NCI-H1417 (cell line): ENCODE results near the gene RNF168.
"Not testable (repeated sequence)": the region's sequence is repeated elsewhere in the genome, so short reads cannot be mapped to it uniquely, and the experiment has no call there.

ENCODE experiments used
- DNase-seq, 3 experiments: peaks; one replicate each; lab custom pipeline; 2025; lab: John Stamatoyannopoulos, UW

Gene RNF168

GRCh38 chr3:196514913-196515621 lies 11.5 kb upstream of the RNF168 start, which contains the start of gene SMCO1:
Gene SMCO1 (minus strand): TSS chr3:196515346. CDS start chr3:196515209, 137 bp downstream.
- no peak for DNase-seq

- DNase-seq = no peak
These were observed 10.8 kb upstream of the RNF168 start for GRCh38 chr3:196514350-196514716.

- DNase-seq = no peak
These were observed 10.3 kb upstream of the RNF168 start for GRCh38 chr3:196513697-196514349.

GRCh38 chr3:196511646-196512425 lies 8.3 kb upstream of the RNF168 start:
- not testable (repeated sequence) for DNase-seq

GRCh38 chr3:196511108-196511507 lies 7.5 kb upstream of the RNF168 start:
- not testable (repeated sequence) for DNase-seq

GRCh38 chr3:196506687-196507086 lies 3.1 kb upstream of the RNF168 start:
- DNase-seq = no peak

- no peak for DNase-seq
These were observed 988 bp upstream of the RNF168 start for GRCh38 chr3:196504556-196504955.

- DNase-seq = not testable (repeated sequence)
These were observed 470 bp upstream of the RNF168 start for GRCh38 chr3:196504077-196504398.

GRCh38 chr3:196502775-196503195 lies 783 bp downstream of the RNF168 start:
- DNase-seq = peak; percentile 31 to 86 (median 77)

- DNase-seq = peak in 2 of 3 experiments; percentile 23 to 67
These were observed 2.1 kb downstream of the RNF168 start for GRCh38 chr3:196501316-196502044.

- no peak for DNase-seq
These were observed 3.6 kb downstream of the RNF168 start for GRCh38 chr3:196499807-196500524.

- no peak for DNase-seq
These were observed 4.5 kb downstream of the RNF168 start for GRCh38 chr3:196499061-196499460.

- DNase-seq = no peak
These were observed 5.3 kb downstream of the RNF168 start for GRCh38 chr3:196498297-196498696.

GRCh38 chr3:196496183-196496582 lies 7.4 kb downstream of the RNF168 start:
- no peak for DNase-seq

- DNase-seq = no peak
These were observed 10.3 kb downstream of the RNF168 start for GRCh38 chr3:196493292-196493691.

- DNase-seq = no peak
These were observed 11.5 kb downstream of the RNF168 start for GRCh38 chr3:196492080-196492479.

GRCh38 chr3:196489747-196490146 lies 13.8 kb downstream of the RNF168 start:
- DNase-seq = no peak

GRCh38 chr3:196486263-196486662 lies 17.3 kb downstream of the RNF168 start:
- DNase-seq = peak in 1 of 3 experiments; percentile 17

- no peak for DNase-seq
These were observed 25.9 kb downstream of the RNF168 start for GRCh38 chr3:196477678-196478077.

GRCh38 chr3:196472286-196472685 lies 31.3 kb downstream of the RNF168 start:
- DNase-seq = no peak

- DNase-seq = no peak
These were observed 32.0 kb downstream of the RNF168 start for GRCh38 chr3:196471551-196471950.
